Heart left ventricle (tissue), 13 donors: ENCODE results near the gene MAPK10.

ENCODE experiments used
- CTCF ChIP-seq, 12 donors: fragments of 200-600 bp; sonication (generic) in 4 of 12; IDR thresholded peaks; one replicate each; pipeline versions ENCODE4 v1.5.0 to v1.8.0; 2018 to 2022; ENCODE audit warnings: antibody characterized with exemption in 12 of 12, mild to moderate bottlenecking in 5 of 12
- POLR2A ChIP-seq, 2 donors: fragments of 450-650 bp; IDR thresholded peaks; one replicate each; pipeline ENCODE4 v1.6.1; 2017; ENCODE audit warnings: antibody characterized with exemption in 2 of 2, mild to moderate bottlenecking in 2 of 2, moderate library complexity in 2 of 2
- donor health status: ischemic (EF 13 %, LVEDD 7.1; RV severe dilation, severe dysfunction).
- donor health status: DM: no; HTN: yes; CAD: no.
- donor health status: DM: no; HTN: no; CAD: no.
- donor health status: ischemic (EF 25% LVEDD 6.9; RV normal size, moderate dysfunction).
- donor health status: ischemic (EF 25% LVEDD 5.7; RV mildly dilated, moderate dysfunction).
- donor health status: ischemic (EF 35%, LVEDD 5.7; RV mildly dilated, moderate dysfunction).
- donor health status: nonischemic (EF 11% LVEDD 7.7; RV severe dilation, severe dysfunction).
- donor health status: DM: yes; HTN: yes; CAD: no.
- donor health status: PGD.
- donor health status: ischemic (EF 29% LVEDD 5.4; RV normal size, mild dysfunction).
- donor health status: nonischemic (EF 23%, LVEDD 6.1; RV moderate dilation, normal function).

GRCh38 chr4:86279293-86279960 is 80.4 kb downstream of the MAPK10 start:
- TF ChIP-seq CTCF (IDR thresholded peaks at IDR 0.05): no peak
- TF ChIP-seq POLR2A (IDR thresholded peaks at IDR 0.05): no peak
